Measurements from ENCODE around the gene ELP5. TPM values are rescaled to one million over a fixed set of nuclear protein-coding genes. Genes with fewer than 3 reads are reported as not detected.
A peak's percentile ranks its signal among the peaks of the same experiment; 100 is the strongest.

The ELP5 gene
- polyA plus RNA-seq, 1 of the 3 experiments (the other 2 are of a cell fraction), result 45.4 TPM

GRCh38 chr17:7204828-7205461, 47.1 kb upstream of the ELP5 start (continued):
- no peak for TF ChIP-seq IRF3 (IDR thresholded peaks at IDR 0.05; ENCODE audit: low read depth, low read length)
- peak; percentile 60 for TF ChIP-seq MXI1 (IDR thresholded peaks at IDR 0.05; ENCODE audit: low read depth, low read length)
- TF ChIP-seq USF2 (IDR thresholded peaks at IDR 0.05; ENCODE audit: borderline replicate concordance, low read depth, low read length), result no peak
- no peak for TF ChIP-seq USF1 (IDR thresholded peaks at IDR 0.05; ENCODE audit: borderline replicate concordance, low read depth)
- no peak for TF ChIP-seq FOSL2 (IDR thresholded peaks at IDR 0.05; ENCODE audit: borderline replicate concordance, low read depth)
- TF ChIP-seq NFIC (IDR thresholded peaks at IDR 0.05; ENCODE audit: borderline replicate concordance), result no peak
- TF ChIP-seq GABPA (IDR thresholded peaks at IDR 0.05; ENCODE audit: low read depth), result no peak; the same call in 1 of the 2 replicates

GRCh38 chr17:7205561-7205960, 46.5 kb upstream of the ELP5 start:
- Histone ChIP-seq H3F3A (replicated peaks; ENCODE audit: insufficient read depth) (peaks cover 10% of the 10 kb centered on the region), H3K9me2 (no peaks in the 10 kb centered on the region), H3K4me1 (ENCODE audit: control insufficient read depth in 1 of 2, insufficient read depth in 2 of 2, low read depth in 1 of 2, low read length in 1 of 2) (peaks cover 0 to 13% of the 10 kb centered on the region in 2 experiments; a peak in 2 of 4 replicates), H3K9ac (peak overlapping the region; percentile 53; the same call in 1 of the 2 replicates), H3K36me3 (replicated peaks in 1 of 2; ENCODE audit: control insufficient read depth in 1 of 2, insufficient read depth in 2 of 2, low read length in 1 of 2) (peaks cover 16 to 24% of the 10 kb centered on the region in 2 experiments), H3K4me2 (peak overlapping the region; percentile 79; the same call in 1 of the 2 replicates), H3K4me3 (ENCODE audit: low read depth in 2 of 2, low read length in 1 of 2) (peak overlapping the region in 1 of 2 experiments; percentile 47; a peak in 3 of 4 replicates), H3K27ac (ENCODE audit: low read depth in 2 of 2, low read length in 1 of 2) (peak overlapping the region; percentile 34 to 91; a peak in 3 of 4 replicates), H3K27me3 (ENCODE audit: insufficient read depth) (no peaks in the 10 kb centered on the region), H3K79me2 (ENCODE audit: insufficient read depth) (peaks cover 28% of the 10 kb centered on the region), H2AFZ (ENCODE audit: low read depth) (0 out of 2 replicates have a peak overlapping the region, but pooled peaks have one; percentile 42), H4K20me1 (ENCODE audit: insufficient read depth) (peaks cover 24% of the 10 kb centered on the region), H3K9me3 (no peaks in the 10 kb centered on the region)
- WGBS (ENCODE audit: low lambda C conversion rate), result 74% methylated on average over 15 of the region's 15 CpGs
- ChIA-PET POLR2A (interaction anchor here (1.1 kb wide), 1 partner anchor 14 kb away, joined by 3 read pairs; the partner anchor contains the start of genes ACADVL and DLG4), CTCF (no interaction called here)
- DNase-seq, result no peak
- TF ChIP-seq FOXJ3 (CRISPR knock-in tag; IDR thresholded peaks at IDR 0.05), result no peak
- TF ChIP-seq TCF12 (IDR thresholded peaks at IDR 0.05), result no peak
- no peak for TF ChIP-seq MEF2A (IDR thresholded peaks at IDR 0.05; ENCODE audit: borderline replicate concordance, low read depth)
- TF ChIP-seq USF2 (IDR thresholded peaks at IDR 0.05; ENCODE audit: borderline replicate concordance, low read depth, low read length), result no peak
- no peak for TF ChIP-seq ELF1 (IDR thresholded peaks at IDR 0.05)
- no peak for TF ChIP-seq CTCF (IDR thresholded peaks at IDR 0.05)
- TF ChIP-seq FOSL2 (IDR thresholded peaks at IDR 0.05; ENCODE audit: borderline replicate concordance, low read depth), result no peak
- no peak for TF ChIP-seq TEAD4 (IDR thresholded peaks at IDR 0.05; ENCODE audit: borderline replicate concordance, insufficient read depth)
- no peak for TF ChIP-seq PBX3 (IDR thresholded peaks at IDR 0.05)
- TF ChIP-seq RXRA (IDR thresholded peaks at IDR 0.05; ENCODE audit: borderline replicate concordance, low read depth), result no peak
- no peak for TF ChIP-seq CHD2 (IDR thresholded peaks at IDR 0.05; ENCODE audit: low read length, partially characterized antibody)

All from SK-N-SH (cell line).